ENCODE data around the gene LRRC37A2. TPM values are rescaled to one million over a fixed set of nuclear protein-coding genes. Genes with fewer than 3 reads are reported as not detected.
"Not testable (repeated sequence)": the region's sequence is repeated elsewhere in the genome, so short reads cannot be mapped to it uniquely, and the experiment has no call there.

Gene LRRC37A2
- total and polyA plus RNA-seq, 2 of the 8 experiments (the other 6 are each of a cell fraction or from before 2014, with no cell fraction given) = 4.7 to 10.7 TPM

- H3K9me3 ChIP-seq (ENCODE audit: insufficient read depth in 2 of 2, low read depth in 1 of 2, low read length in 1 of 2); H2AFZ ChIP-seq (ENCODE audit: low read length); H3K4ac ChIP-seq (replicated peaks; ENCODE audit: insufficient read length, low read depth, low read length); FAIRE-seq; POLR2A ChIA-PET (ENCODE audit: partially characterized antibody); H3K27ac ChIP-seq (ENCODE audit: low read depth, low read length); H4K5ac ChIP-seq (ENCODE audit: insufficient read length, low read depth, low read length); H4K20me1 ChIP-seq (replicated peaks in 1 of 2; ENCODE audit: control insufficient read depth in 1 of 2, insufficient read depth in 2 of 2, low read length in 2 of 2); H3K18ac ChIP-seq (ENCODE audit: extremely low read depth, low read length); H2BK15ac ChIP-seq (ENCODE audit: low read length); H3K14ac ChIP-seq (ENCODE audit: insufficient read length); H2BK12ac ChIP-seq (ENCODE audit: low read depth, low read length); H3K9ac ChIP-seq (replicated peaks in 1 of 4; ENCODE audit: extremely low read depth in 1 of 4, low read depth in 3 of 4, low read length in 3 of 4); H3K4me3 ChIP-seq (ENCODE audit: extremely low read depth in 1 of 4, insufficient read depth in 2 of 4, low read depth in 3 of 4, low read length in 4 of 4); H2BK120ac ChIP-seq (replicated peaks; ENCODE audit: low read depth, low read length); DNase-seq (ENCODE audit: low read depth in 1 of 2, low spot score in 2 of 2); H3K36me3 ChIP-seq (ENCODE audit: control insufficient read depth in 2 of 4, insufficient read depth in 4 of 4, low read length in 3 of 4); H3K56ac ChIP-seq (replicated peaks; ENCODE audit: insufficient read length, low read depth, low read length); CTCF ChIA-PET (ENCODE audit: partially characterized antibody); H3K4me1 ChIP-seq (replicated peaks in 1 of 4; ENCODE audit: control insufficient read depth in 3 of 4, insufficient read depth in 4 of 4, low read length in 3 of 4); H4K91ac ChIP-seq (replicated peaks; ENCODE audit: insufficient read length, low read length); H3K79me2 ChIP-seq (ENCODE audit: control insufficient read depth in 1 of 2, insufficient read depth in 2 of 2, low read length in 2 of 2); H3K27me3 ChIP-seq (replicated peaks in 1 of 4; ENCODE audit: control insufficient read depth in 3 of 4, extremely low read depth in 1 of 4, insufficient read depth in 3 of 4, low read length in 3 of 4); H3K79me1 ChIP-seq (ENCODE audit: low read depth, low read length); H2BK20ac ChIP-seq (ENCODE audit: low read length); H3K23ac ChIP-seq (ENCODE audit: insufficient read length); H2AK5ac ChIP-seq (ENCODE audit: low read depth, low read length); H4K8ac ChIP-seq (ENCODE audit: extremely low read depth, insufficient read depth, low read length); H3K4me2 ChIP-seq (ENCODE audit: insufficient read depth in 1 of 2, low read depth in 2 of 2, low read length in 2 of 2); H3K23me2 ChIP-seq (ENCODE audit: low read depth, low read length); H2BK5ac ChIP-seq (ENCODE audit: low read depth, low read length): not testable (repeated sequence)
- WGBS, 2 experiments (ENCODE audit: extremely low coverage in 1 of 2, insufficient coverage in 1 of 2, insufficient read length in 1 of 2, insufficient replicate concordance in 2 of 2, low coverage in 1 of 2, low lambda C conversion rate in 2 of 2, missing lambda C conversion rate in 1 of 2) = no CpG with 5 or more reads among the region's 2 CpGs
These were observed 36.7 kb upstream of the LRRC37A2 start for GRCh38 chr17:46475583-46475982.

GRCh38 chr17:46478823-46479222, 33.4 kb upstream of the LRRC37A2 start:
- H3K27ac ChIP-seq (ENCODE audit: low read depth, low read length); H3K9me3 ChIP-seq (ENCODE audit: insufficient read depth in 2 of 2, low read depth in 1 of 2, low read length in 1 of 2); H3K79me2 ChIP-seq (ENCODE audit: control insufficient read depth in 1 of 2, insufficient read depth in 2 of 2, low read length in 2 of 2); POLR2A ChIA-PET (ENCODE audit: partially characterized antibody); H2BK5ac ChIP-seq (ENCODE audit: low read depth, low read length); H3K9ac ChIP-seq (replicated peaks in 1 of 4; ENCODE audit: extremely low read depth in 1 of 4, low read depth in 3 of 4, low read length in 3 of 4); H4K20me1 ChIP-seq (replicated peaks in 1 of 2; ENCODE audit: control insufficient read depth in 1 of 2, insufficient read depth in 2 of 2, low read length in 2 of 2); H2BK20ac ChIP-seq (ENCODE audit: low read length); H3K18ac ChIP-seq (ENCODE audit: extremely low read depth, low read length); H3K79me1 ChIP-seq (ENCODE audit: low read depth, low read length); H3K4me3 ChIP-seq (ENCODE audit: extremely low read depth in 1 of 4, insufficient read depth in 2 of 4, low read depth in 3 of 4, low read length in 4 of 4); H3K36me3 ChIP-seq (ENCODE audit: control insufficient read depth in 2 of 4, insufficient read depth in 4 of 4, low read length in 3 of 4); H2AFZ ChIP-seq (ENCODE audit: low read length); FAIRE-seq; H2BK120ac ChIP-seq (replicated peaks; ENCODE audit: low read depth, low read length); H3K27me3 ChIP-seq (replicated peaks in 1 of 4; ENCODE audit: control insufficient read depth in 3 of 4, extremely low read depth in 1 of 4, insufficient read depth in 3 of 4, low read length in 3 of 4); H3K4me1 ChIP-seq (replicated peaks in 1 of 4; ENCODE audit: control insufficient read depth in 3 of 4, insufficient read depth in 4 of 4, low read length in 3 of 4); H2AK5ac ChIP-seq (ENCODE audit: low read depth, low read length); H4K91ac ChIP-seq (replicated peaks; ENCODE audit: insufficient read length, low read length); H3K23me2 ChIP-seq (ENCODE audit: low read depth, low read length); DNase-seq (ENCODE audit: low read depth in 1 of 2, low spot score in 2 of 2); H2BK15ac ChIP-seq (ENCODE audit: low read length); H3K23ac ChIP-seq (ENCODE audit: insufficient read length); H3K56ac ChIP-seq (replicated peaks; ENCODE audit: insufficient read length, low read depth, low read length); H3K14ac ChIP-seq (ENCODE audit: insufficient read length); CTCF ChIA-PET (ENCODE audit: partially characterized antibody); H4K8ac ChIP-seq (ENCODE audit: extremely low read depth, insufficient read depth, low read length); H4K5ac ChIP-seq (ENCODE audit: insufficient read length, low read depth, low read length); H3K4ac ChIP-seq (replicated peaks; ENCODE audit: insufficient read length, low read depth, low read length); H3K4me2 ChIP-seq (ENCODE audit: insufficient read depth in 1 of 2, low read depth in 2 of 2, low read length in 2 of 2); H2BK12ac ChIP-seq (ENCODE audit: low read depth, low read length): not testable (repeated sequence)
- WGBS, 2 experiments (ENCODE audit: extremely low coverage in 1 of 2, insufficient coverage in 1 of 2, insufficient read length in 1 of 2, insufficient replicate concordance in 2 of 2, low coverage in 1 of 2, low lambda C conversion rate in 2 of 2, missing lambda C conversion rate in 1 of 2) = no CpG with 5 or more reads among the region's 3 CpGs
